ENCODE results near the gene SSBP4. TPM values are rescaled to one million over a fixed set of nuclear protein-coding genes. Genes with fewer than 3 reads are reported as not detected.

SSBP4 gene
- total and polyA plus RNA-seq, 2 experiments from 2014 or later = 44.4 to 52.0 TPM

DNA sequence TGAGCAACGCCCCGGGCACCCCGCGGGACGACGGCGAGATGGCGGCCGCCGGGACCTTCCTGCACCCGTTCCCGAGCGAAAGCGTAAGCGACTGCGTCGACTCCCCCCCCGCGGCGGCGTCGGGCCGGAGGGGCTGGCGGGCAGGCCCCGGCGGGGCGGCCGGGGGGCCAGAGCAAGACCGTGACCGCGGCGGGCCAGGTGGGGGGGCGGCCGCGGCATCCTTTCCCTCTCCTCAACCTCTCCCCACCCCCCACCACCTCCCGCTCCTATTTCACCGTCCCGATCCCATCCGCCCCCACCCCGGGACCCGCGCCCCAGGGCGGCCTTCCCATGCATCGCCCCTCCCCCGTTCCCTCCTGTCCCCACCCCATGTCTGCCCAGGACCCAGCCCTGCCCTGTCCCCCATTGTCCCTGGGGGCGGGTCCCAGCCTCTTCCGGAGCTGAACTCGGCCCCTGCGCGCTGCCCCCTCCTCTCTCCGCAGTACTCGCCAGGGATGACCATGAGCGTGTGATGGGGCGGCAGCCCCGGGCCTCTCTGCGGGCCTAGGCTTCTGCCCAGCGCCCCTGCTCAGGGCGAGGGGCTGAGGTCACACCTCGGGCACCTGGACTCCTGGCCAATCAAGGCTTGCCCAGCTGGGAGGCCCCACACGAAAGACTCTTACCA lies 14.7 kb downstream of the SSBP4 start:
- TF ChIP-seq ETS1 (IDR thresholded peaks at IDR 0.05) (no peak; the same call in 1 of the 2 replicates), POLR2AphosphoS5 (IDR thresholded peaks at IDR 0.05; ENCODE audit: low read depth) (peak; percentile 84)
- peaks cover 18% of the 10 kb centered on the region for H3K36me3 Mint-ChIP-seq (ENCODE audit: low read depth)
- Histone ChIP-seq H3K4me1 (ENCODE audit: insufficient read depth) (peaks cover 42% of the 10 kb centered on the region), H2AFZ (no peak overlapping the region), H4K20me1 (replicated peaks; ENCODE audit: insufficient read depth) (peaks cover 3% of the 10 kb centered on the region), H3K9me2 (ENCODE audit: insufficient read depth) (no peaks in the 10 kb centered on the region), H3K4me3 (peak overlapping the region; percentile 66), H3K27me3 (ENCODE audit: insufficient read depth) (no peaks in the 10 kb centered on the region), H3K79me2 (replicated peaks; ENCODE audit: insufficient read depth) (no peaks in the 10 kb centered on the region), H3K36me3 (ENCODE audit: insufficient read depth) (no peaks in the 10 kb centered on the region), H3K4me2 (peak overlapping the region; percentile 83), H3K27ac (ENCODE audit: low read depth) (no peak overlapping the region), H3F3A (replicated peaks; ENCODE audit: low read depth) (peaks cover 20% of the 10 kb centered on the region; the same call in 1 of the 2 replicates)
- peaks cover 30% of the 10 kb centered on the region for H3K27me3 Mint-ChIP-seq (ENCODE audit: insufficient read depth, low read depth, poor library complexity)
- H3K4me1 Mint-ChIP-seq = peaks cover 24% of the 10 kb centered on the region
- ATAC-seq (peak; percentile 4), DNase-seq (ENCODE audit: low spot score) (peak; percentile 85)
- H3K4me3 Mint-ChIP-seq = peak overlapping the region; percentile 66
- H3K27ac Mint-ChIP-seq = no peak overlapping the region
- no peaks in the 10 kb centered on the region for H3K9me3 Mint-ChIP-seq

DNA sequence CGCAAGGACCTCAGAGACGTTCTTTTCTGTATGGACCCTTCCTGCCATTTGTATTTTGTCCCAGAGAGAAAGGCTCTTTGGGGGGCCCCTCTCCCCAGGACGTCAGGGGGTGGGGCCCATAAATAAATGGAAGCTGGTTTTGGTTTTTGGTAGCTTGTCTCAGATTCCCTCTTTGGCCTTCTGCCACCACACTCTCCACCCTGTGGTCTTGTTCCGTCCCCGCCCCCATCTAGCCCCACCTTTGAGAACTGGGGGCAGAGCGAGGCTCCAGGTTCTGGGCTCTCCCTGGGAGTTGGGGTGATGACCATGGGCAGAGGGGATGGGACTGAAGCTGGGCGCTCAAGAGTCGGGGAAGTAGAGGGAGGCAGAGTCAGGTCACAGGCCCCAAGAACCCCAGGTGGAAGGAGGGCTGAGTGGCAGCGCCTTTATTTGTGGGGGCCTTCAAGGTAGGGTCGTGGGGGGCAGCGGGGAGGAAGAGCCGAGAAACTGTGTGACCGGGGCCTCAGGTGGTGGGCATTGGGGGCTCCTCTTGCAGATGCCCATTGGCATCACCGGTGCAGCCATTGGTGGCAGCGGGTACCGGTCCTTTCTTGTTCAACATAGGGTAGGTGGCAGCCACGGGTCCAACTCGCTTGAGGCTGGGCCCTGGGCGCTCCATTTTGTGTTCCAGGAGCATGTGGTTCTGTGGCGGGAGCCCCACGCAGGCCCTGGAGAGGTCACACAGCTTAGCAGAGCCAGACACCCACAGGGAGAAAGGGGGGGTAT lies 15.4 kb downstream of the SSBP4 start:
- H3F3A ChIP-seq (replicated peaks; ENCODE audit: low read depth) = peaks cover 27% of the 10 kb centered on the region; the same call in 1 of the 2 replicates
- H3K27me3 ChIP-seq (ENCODE audit: insufficient read depth) = no peaks in the 10 kb centered on the region
- peak overlapping the region; percentile 66 for H3K4me3 ChIP-seq
- no peaks in the 10 kb centered on the region for H3K9me2 ChIP-seq (ENCODE audit: insufficient read depth)
- Mint-ChIP-seq H3K4me1 (peaks cover 31% of the 10 kb centered on the region), H3K27ac (no peak overlapping the region), H3K4me3 (peak overlapping the region; percentile 66), H3K27me3 (ENCODE audit: insufficient read depth, low read depth, poor library complexity) (peaks cover 32% of the 10 kb centered on the region), H3K36me3 (ENCODE audit: low read depth) (peaks cover 18% of the 10 kb centered on the region), H3K9me3 (no peaks in the 10 kb centered on the region)
- peaks cover 50% of the 10 kb centered on the region for H3K4me1 ChIP-seq (ENCODE audit: insufficient read depth)
- H3K27ac ChIP-seq (ENCODE audit: low read depth) = no peak overlapping the region
- H2AFZ ChIP-seq = no peak overlapping the region
- H4K20me1 ChIP-seq (replicated peaks; ENCODE audit: insufficient read depth) = peaks cover 3% of the 10 kb centered on the region
- no peaks in the 10 kb centered on the region for H3K79me2 ChIP-seq (replicated peaks; ENCODE audit: insufficient read depth)
- ATAC-seq (no peak), DNase-seq (ENCODE audit: low spot score) (peak; percentile 32)
- peak overlapping the region; percentile 83 for H3K4me2 ChIP-seq
- H3K36me3 ChIP-seq (ENCODE audit: insufficient read depth) = no peaks in the 10 kb centered on the region
- TF ChIP-seq ZNF114 (CRISPR knock-in tag; IDR thresholded peaks at IDR 0.05) (no peak), ETS1 (IDR thresholded peaks at IDR 0.05) (no peak), EZH2phosphoT487 (IDR thresholded peaks at IDR 0.05; ENCODE audit: unreplicated experiment) (no peak), CREB1 (CRISPR knock-in tag; IDR thresholded peaks at IDR 0.05; ENCODE audit: low read depth) (no peak), EZH2 (IDR thresholded peaks at IDR 0.05; ENCODE audit: low read depth, unreplicated experiment) (no peak), ZNF462 (CRISPR knock-in tag; IDR thresholded peaks at IDR 0.05) (no peak), STAT1 (IDR thresholded peaks at IDR 0.05; ENCODE audit: unreplicated experiment) (no peak)
- TF ChIP-seq, protein P1, sequence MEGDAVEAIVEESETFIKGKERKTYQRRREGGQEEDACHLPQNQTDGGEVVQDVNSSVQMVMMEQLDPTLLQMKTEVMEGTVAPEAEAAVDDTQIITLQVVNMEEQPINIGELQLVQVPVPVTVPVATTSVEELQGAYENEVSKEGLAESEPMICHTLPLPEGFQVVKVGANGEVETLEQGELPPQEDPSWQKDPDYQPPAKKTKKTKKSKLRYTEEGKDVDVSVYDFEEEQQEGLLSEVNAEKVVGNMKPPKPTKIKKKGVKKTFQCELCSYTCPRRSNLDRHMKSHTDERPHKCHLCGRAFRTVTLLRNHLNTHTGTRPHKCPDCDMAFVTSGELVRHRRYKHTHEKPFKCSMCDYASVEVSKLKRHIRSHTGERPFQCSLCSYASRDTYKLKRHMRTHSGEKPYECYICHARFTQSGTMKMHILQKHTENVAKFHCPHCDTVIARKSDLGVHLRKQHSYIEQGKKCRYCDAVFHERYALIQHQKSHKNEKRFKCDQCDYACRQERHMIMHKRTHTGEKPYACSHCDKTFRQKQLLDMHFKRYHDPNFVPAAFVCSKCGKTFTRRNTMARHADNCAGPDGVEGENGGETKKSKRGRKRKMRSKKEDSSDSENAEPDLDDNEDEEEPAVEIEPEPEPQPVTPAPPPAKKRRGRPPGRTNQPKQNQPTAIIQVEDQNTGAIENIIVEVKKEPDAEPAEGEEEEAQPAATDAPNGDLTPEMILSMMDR (conservative IDR thresholded peaks at IDR 0.05; ENCODE audit: low read depth in 2 of 2) = no peak
